ENCODE data around the gene LRRC56.
A peak's percentile ranks its signal among the peaks of the same experiment; 100 is the strongest.

LRRC56 gene

DNA sequence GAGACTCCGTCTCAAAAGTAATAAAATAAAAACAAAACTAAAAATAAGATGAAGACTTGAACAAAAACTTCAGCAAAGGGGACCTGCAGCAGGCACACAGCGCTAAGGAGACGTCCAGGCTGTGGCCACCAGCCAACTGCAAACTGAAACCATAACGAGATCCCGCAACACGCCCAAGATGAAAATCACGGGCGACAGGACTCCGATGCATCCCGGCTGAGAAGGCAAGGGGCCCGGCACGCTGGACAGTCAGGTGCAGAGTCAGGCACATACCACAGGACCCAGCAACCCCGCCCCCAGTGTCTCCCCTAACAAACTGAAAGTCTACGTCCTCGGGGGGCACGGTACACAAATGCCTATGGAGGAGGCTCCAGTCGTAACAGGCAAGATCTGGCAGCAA lies 11.1 kb upstream of the LRRC56 start:
- DNase-seq: no peak

GRCh38 chr11:528166-528814 lies 9.0 kb upstream of the LRRC56 start:
- no peak for DNase-seq

DNA sequence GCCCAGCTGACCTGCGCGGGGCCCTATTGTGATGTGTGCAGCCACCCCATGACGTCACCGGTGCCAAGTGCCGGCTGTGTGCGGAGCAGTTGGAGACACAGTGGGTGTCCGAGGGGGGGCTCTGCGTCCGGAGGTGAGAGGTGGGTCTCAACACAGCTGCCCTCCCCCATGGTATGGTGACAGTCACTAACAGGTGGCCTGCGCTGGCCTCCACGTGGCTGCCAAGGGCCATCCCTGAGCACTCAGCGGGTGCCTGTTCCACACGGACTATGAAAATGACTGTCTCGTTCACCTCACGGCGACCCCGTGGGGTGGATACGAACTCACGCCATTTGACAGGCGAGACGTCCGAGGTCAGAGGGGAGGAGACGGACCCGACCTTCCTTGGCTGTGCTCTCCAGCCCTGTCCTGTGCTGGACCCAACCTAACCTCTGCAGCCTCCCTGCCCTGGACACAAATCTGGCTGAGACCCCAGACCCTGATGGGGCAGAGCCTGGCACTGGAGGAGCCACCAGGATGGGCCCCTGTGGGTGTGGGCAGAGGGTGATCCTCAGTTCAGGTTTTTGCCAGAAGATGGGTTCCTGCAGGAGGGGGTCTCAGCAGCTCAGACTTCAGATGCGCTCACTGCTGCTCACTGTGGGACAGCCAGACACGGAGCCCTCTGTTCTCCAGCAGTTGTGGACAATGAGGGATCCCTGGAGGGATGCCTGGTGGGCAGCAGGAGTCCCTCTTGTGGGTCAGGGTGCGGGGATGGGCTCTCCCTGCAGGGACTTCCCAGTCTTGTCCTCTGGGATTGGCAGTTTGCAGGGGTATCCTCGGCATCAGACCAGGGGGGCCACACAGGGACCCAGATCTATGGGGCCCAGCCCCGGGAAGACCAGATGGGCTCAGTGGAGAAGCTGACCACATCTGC lies 8.3 kb upstream of the LRRC56 start:
- no peak for DNase-seq

DNA sequence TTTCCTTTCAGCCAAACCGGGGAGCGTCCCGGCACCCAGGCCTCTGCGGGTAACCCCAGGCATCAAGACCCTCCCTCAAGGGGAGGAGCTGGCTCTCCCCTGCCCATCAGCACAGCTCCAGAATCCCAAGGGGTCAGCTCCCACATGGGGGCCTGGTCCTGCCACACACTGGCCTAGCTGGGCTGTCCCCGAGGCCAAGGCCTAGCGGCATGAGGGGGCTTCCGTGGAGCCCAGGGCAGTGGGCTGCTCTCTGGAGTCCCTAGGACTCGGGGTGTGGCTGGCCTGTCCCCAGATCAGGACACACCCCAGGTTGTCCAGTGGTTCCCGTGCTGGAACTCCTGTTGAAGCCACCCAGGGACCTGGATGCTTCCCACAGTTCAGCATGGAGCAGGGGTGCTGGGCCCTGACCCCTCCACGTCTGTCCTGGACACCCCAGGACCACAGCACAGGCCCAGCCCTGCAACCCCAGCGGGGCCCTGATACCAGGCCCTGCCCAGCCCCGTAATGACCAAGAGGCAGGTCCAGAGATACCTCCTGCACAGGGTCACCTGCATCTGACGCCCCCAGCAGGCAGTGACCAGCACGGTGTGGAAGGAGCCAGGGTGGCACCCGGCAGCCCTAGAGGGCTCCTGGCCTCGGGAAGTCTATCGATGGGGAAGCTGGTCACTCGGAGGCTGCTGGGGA lies 7.5 kb upstream of the LRRC56 start:
- DNase-seq: no peak

- DNase-seq: no peak
Measured at GRCh38 chr11:530960-531831, 6.1 kb upstream of the LRRC56 start.

DNA sequence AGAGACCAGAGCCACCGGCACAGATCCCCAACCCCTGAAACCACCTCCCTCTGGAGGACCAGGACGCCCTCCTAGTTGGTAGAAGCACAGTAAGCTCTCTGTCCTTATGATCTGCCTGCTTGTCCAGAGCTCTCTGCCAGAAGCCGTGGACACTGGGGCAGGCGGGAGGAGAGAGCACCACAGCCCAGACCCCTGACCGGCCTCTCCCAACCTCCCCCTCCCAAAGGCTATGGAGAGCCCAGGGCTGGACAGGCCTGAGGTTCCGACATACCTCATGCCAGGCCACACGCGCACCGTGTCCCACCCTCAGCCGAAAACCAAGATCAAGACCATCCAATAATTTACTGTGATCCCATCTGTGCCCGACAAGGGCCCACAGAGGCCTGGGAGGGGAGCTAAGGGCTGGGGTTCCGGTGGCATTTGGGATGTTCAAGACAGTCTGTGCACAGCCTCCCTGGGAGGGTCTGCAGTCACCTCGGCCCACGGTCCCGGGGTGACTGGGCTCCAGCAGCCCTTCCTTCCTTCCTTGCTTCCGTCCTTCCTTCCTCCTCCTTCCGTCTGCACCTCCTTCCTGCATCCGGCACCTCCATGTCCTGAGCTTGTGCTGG lies 5.3 kb upstream of the LRRC56 start:
- DNase-seq: no peak

DNA sequence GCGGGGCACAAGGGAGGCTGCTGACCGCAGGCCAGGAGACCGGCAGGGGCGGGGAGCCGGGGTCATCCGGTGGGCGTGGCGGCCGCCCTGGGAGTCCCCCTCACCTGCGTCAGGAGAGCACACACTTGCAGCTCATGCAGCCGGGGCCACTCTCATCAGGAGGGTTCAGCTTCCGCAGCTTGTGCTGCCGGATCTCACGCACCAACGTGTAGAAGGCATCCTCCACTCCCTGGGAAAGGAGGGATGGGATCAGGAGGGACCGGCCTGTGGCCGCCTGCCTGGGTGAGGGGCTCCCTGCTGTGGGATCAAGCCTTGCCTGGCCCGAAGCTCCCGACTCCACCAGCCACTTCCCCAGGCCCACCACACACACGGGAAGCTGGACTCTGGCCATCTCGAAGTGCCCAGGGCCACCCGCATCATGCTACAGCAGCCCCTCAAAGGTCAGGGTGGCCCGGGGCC lies 4.8 kb upstream of the LRRC56 start:
- no peak for DNase-seq

DNA sequence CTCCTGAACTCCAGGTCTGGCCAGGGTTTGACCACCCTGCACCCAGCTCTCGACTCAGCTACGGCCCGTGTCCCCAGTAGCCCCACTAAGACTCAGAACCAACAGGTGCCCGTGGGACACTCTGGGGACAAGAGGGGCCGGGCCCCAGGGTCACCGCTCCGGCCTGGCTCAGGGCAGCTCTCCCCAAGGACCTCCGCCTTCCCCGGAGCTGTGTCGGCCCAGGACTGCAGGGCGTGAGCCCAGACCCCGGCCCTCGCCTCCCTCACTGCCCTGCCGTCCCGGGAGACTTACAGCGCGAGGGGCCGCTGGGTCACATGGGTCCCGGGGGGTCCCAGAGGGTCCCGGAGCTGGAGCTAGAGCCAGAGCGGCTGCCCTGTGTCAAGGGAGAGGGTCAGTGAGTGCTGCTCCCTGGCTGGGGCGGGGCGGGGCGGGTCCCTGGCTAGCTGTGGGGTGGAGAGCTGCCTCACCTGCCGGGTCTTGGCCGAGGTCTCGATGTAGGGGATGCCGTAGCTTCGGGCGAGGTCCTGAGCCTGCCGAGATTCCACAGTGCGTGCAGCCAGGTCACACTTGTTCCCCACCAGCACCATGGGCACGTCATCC lies 4.2 kb upstream of the LRRC56 start:
- DNase-seq: no peak

DNA sequence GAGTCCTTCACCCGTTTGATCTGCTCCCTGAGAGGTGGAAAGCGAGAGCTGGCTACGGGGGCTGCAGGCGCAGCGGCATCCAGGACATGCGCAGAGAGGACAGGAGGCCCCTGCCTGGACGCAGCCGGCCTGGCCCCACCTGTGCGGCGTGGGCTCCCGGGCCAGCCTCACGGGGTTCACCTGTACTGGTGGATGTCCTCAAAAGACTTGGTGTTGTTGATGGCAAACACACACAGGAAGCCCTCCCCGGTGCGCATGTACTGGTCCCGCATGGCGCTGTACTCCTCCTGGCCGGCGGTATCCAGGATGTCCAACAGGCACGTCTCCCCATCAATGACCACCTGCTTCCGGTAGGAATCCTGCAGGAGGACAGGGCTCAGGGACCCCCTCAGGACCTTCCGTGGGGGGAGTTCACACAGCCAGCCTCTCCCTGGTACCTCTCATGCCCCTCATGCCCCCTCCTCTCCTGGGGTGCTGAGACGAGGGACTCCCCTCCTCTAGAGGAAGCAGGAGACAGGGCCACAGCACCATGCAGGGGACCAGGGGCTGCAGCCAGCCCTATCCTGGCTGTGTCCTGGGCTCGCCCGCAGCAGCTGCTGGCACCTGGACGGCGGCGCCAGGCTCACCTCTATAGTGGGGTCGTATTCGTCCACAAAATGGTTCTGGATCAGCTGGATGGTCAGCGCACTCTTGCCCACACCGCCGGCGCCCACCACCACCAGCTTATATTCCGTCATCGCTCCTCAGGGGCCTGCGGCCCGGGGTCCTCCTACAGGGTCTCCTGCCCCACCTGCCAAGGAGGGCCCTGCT lies 3.5 kb upstream of the LRRC56 start:
- no peak for DNase-seq

GRCh38 chr11:534396-535209 lies 2.7 kb upstream of the LRRC56 start:
- DNase-seq: peak; percentile 62

DNA sequence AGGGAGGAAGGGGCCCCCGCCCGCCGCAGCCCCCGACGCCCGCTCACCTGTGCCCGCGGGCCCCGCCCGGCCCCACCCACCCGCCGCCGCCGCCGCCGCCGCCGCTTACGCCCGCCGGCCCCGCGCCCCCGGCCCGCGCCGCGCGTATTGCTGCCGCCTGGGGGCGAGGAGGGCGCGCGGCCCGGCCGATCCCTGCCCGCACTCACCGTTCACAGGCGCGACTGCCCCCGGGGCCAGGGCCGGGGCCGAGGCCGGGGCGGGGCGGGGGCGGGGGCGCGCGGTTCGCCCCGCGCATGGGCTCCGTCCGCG lies 2.2 kb upstream of the LRRC56 start:
- DNase-seq: no peak

DNA sequence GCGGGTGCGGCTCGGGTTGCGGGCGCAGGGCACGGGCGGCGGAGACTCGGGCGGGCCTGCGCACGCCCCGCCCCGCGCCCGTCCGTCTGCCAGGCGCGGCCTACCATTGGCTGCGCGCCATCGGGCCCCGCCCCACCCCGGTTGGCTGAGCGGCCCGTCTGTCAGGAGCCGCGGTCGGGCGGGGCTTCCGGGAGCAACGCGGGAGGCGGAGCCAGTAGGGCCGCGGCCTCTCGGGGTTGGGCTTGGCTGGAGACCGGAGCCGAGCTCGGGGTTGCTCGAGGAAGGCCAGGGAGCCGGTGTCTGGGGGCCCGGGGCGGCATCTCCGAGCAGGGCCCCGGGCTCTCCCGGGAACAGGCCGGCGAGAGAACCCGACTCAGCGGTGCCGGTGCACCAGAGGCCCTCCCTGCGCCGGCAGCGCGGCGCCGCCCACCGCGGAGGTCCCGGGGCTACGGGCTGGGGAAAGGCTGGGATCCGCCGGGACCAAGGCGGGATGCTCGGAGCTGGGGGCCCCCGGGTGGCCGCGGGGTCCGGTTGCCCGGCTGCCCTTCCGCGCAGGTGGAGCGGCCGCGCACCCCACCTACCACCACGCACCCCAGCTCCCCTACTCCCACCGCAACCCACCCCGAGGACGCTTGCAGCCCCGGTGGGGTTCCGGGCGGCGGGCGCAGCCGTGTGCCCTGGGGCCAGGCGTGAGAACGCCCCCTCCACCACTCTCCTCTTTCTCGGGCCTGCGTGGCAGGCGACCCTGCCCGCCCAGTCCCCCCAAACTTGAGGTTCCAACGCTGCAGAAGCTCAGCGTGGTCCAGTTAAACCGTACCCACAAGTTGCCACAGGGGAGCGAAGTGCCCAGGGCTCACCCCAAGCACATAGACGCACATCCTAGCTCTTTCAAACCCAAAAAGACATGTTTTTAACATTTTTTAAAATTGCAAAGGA lies 1.5 kb upstream of the LRRC56 start, which contains the start of gene HRAS:
Gene HRAS, minus strand, starts transcription at position 58 of the 936 bp plus-strand sequence.
- DNase-seq: peak; percentile 97

DNA sequence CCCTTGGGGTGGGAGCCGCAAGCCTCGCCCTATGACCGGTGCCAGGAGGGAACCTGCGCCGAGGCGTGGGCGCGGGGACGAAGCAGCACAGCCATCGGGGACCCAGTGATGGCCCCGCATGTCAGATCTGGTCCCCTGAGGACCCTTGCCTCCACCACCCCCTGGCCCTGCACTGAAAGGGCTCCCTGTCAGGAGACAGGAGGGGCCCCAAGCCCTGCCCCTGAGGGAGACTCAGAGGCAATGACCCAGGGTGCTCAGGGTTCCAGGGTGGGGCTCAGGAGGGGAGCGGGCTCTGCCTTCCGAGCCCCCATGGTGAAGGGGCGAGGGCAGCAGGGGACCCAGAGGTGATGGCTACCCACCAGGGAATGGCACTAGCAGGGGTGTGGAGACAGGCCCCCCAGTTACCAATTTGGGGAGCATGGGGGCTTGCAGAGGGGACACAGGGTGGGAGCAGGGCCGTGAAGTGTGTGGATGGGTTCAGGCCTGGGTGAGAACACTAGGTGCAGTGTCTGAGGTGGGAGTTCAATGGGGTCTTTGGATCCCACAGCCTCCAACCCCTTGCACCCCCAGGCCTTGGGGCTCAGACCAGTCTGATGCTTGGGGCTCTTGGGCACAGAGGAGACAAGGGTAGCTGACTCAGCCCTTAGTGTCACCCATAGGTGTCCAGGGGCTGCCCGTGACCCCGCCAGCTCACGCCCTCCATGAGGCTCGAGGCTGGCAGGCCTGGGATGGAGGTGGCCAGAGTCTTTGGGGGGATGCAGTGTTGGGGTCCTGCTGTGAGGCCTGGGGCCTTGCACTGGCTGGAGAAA lies 499 bp downstream of the LRRC56 start:
- no peak for DNase-seq

- no peak for DNase-seq
Measured at GRCh38 chr11:538431-539051, 1.2 kb downstream of the LRRC56 start.

GRCh38 chr11:539971-540481 lies 2.7 kb downstream of the LRRC56 start:
- no peak for DNase-seq

GRCh38 chr11:540583-541432 lies 3.5 kb downstream of the LRRC56 start:
- DNase-seq: no peak
